GM12891 (cell line): Measurements from ENCODE around the gene ZEB1.

Experiments used
- DNase-seq: peaks from one replicate; pipeline ENCODE4 v3.0.0; 2011; ENCODE audit warnings: low spot score; ENCODE audit not compliant: insufficient read length
- FAIRE-seq: peaks from 2 replicates; lab custom pipeline; 2011; peaks lifted over from hg19 to GRCh38; lab: Jason Lieb, UNC
- PAX5 ChIP-seq: IDR thresholded peaks from 2 replicates; pipeline ENCODE4 v1.6.1; 2011; ENCODE audit warnings: low read length, moderate library complexity, mild to moderate bottlenecking; ENCODE audit not compliant: insufficient read depth, severe bottlenecking
- POLR2A ChIP-seq: IDR thresholded peaks from 2 replicates; pipeline ENCODE4 v1.6.1; 2011; ENCODE audit warnings: low read depth, low read length, control low read depth
- POLR2AphosphoS5 ChIP-seq: IDR thresholded peaks from 2 replicates; pipeline ENCODE4 v1.6.1; 2011; ENCODE audit warnings: low read depth, low read length, control low read depth
- POU2F2 ChIP-seq: IDR thresholded peaks from 2 replicates; pipeline ENCODE4 v1.6.1; 2011; ENCODE audit warnings: low read depth, mild to moderate bottlenecking, control low read depth, low read length, moderate library complexity
- SPI1 ChIP-seq: IDR thresholded peaks from 2 replicates; pipeline ENCODE4 v1.6.1; 2011; ENCODE audit warnings: low read depth, low read length, control low read depth
- TAF1 ChIP-seq: IDR thresholded peaks from 2 replicates; pipeline ENCODE4 v1.6.1; 2011; ENCODE audit warnings: low read depth, low read length, control low read depth

ZEB1 gene

GRCh38 chr10:31578181-31578852 is 259.3 kb downstream of the ZEB1 start:
- TF ChIP-seq TAF1 (no peak), POU2F2 (no peak), POLR2AphosphoS5 (no peak), POLR2A (no peak), PAX5 (no peak), SPI1 (no peak)
- no peak for DNase-seq
- FAIRE-seq: no peak

- DNase-seq: no peak
- TF ChIP-seq SPI1: no peak
- no peak for TF ChIP-seq POU2F2
- TF ChIP-seq POLR2AphosphoS5: no peak
- no peak for TF ChIP-seq TAF1
- TF ChIP-seq POLR2A: no peak
- no peak for TF ChIP-seq PAX5
- FAIRE-seq: no peak
Observed at GRCh38 chr10:31578951-31579350, 259.9 kb downstream of the ZEB1 start.
